Suppressor macrophage (primary cell): ENCODE data around the gene SMIM1.

Experiments used
- DNase-seq, 4 experiments: peaks; one replicate each; pipeline ENCODE4 v3.0.0-alpha.2; 2020 to 2022

The SMIM1 gene

GRCh38 chr1:3822421-3822820, 49.9 kb downstream of the SMIM1 start:
- DNase-seq = no peak

- DNase-seq = no peak
Observed at GRCh38 chr1:3824650-3825049, 52.1 kb downstream of the SMIM1 start.

GRCh38 chr1:3825356-3825755, 52.8 kb downstream of the SMIM1 start:
- DNase-seq = no peak
